HFFc6 (cell line): ENCODE results near the gene SLC41A3. TPM values are rescaled to one million over a fixed set of nuclear protein-coding genes. Genes with fewer than 3 reads are reported as not detected.

Source experiments
- DNase-seq: peaks from one replicate; pipeline ENCODE4 v3.0.0-alpha.2; 2018
- H3K27ac Mint-ChIP-seq: 2 replicates; pipeline ENCODE4 v1.8.0; 2020; ENCODE audit warnings: mild to moderate bottlenecking, mixed read lengths
- H3K27me3 Mint-ChIP-seq: 2 replicates; pipeline ENCODE4 v1.8.0; 2021; ENCODE audit warnings: mild to moderate bottlenecking, moderate library complexity, mixed read lengths; ENCODE audit not compliant: insufficient read depth
- H3K36me3 Mint-ChIP-seq: 2 replicates; pipeline ENCODE4 v1.8.0; 2021; ENCODE audit warnings: low read depth, mixed read lengths
- H3K4me1 Mint-ChIP-seq: 2 replicates; pipeline ENCODE4 v1.8.0; 2020; ENCODE audit warnings: low read depth, mixed read lengths
- H3K4me3 Mint-ChIP-seq: 2 replicates; pipeline ENCODE4 v1.8.0; 2020; ENCODE audit warnings: mild to moderate bottlenecking, moderate library complexity, mixed read lengths
- H3K9me3 Mint-ChIP-seq: 2 replicates; pipeline ENCODE4 v1.8.0; 2020; ENCODE audit warnings: mild to moderate bottlenecking, mixed read lengths
- total RNA-seq, 6 experiments: library from RNA; stranded (reverse); fragmentation: NEBNext Ultra II Directional; extraction: Animal tissue kit (Norgen Biotek cat#: 25700); gene quantifications; 2 replicates in 1 of 6; 3 replicates in 5 of 6; pipeline ENCODE4 v1.2.3, GENCODE V29; 2021
- TF ChIP-seq, protein P1 (sequence below): fragments of 200-600 bp; sonication (generic); IDR thresholded peaks from 2 replicates; pipeline ENCODE4 v1.5.0; 2021; ENCODE audit warnings: antibody characterized with exemption, mild to moderate bottlenecking

The SLC41A3 gene
- total RNA-seq, 6 experiments from 2014 or later = 41.6 to 54.8 (median 44.7) TPM

DNA sequence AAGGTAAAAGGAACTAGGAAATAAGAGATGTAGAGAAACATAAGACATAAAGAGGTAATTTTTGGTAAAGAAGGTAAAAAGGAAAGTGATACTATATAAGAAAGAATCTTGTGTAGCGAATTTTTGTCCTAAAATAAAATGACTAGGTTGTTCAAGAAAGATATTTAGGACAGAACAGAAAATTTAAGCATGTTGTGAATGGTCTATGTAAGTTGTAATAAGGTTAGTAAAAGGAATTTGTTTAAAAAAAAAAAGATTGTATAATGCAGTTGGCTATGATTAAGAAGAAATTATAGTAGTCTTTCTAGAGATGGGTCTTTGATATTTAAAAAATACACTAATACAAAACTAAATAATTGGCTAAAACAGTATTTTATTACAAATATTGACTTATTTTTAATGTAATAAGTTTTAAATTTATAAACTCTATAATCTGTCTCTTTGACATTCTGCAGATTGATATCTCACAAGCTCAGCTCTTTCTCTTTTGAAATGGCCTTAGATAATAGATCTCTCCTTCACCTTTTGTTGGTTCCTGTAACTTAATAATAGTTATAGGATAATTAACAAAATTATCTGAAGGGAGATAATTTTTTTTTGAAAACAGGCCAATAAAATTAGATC lies 3.7 kb upstream of the SLC41A3 start:
- H3K4me1 Mint-ChIP-seq = peaks cover 12% of the 10 kb centered on the region
- peaks cover 18% of the 10 kb centered on the region for H3K9me3 Mint-ChIP-seq
- TF ChIP-seq, protein P1, sequence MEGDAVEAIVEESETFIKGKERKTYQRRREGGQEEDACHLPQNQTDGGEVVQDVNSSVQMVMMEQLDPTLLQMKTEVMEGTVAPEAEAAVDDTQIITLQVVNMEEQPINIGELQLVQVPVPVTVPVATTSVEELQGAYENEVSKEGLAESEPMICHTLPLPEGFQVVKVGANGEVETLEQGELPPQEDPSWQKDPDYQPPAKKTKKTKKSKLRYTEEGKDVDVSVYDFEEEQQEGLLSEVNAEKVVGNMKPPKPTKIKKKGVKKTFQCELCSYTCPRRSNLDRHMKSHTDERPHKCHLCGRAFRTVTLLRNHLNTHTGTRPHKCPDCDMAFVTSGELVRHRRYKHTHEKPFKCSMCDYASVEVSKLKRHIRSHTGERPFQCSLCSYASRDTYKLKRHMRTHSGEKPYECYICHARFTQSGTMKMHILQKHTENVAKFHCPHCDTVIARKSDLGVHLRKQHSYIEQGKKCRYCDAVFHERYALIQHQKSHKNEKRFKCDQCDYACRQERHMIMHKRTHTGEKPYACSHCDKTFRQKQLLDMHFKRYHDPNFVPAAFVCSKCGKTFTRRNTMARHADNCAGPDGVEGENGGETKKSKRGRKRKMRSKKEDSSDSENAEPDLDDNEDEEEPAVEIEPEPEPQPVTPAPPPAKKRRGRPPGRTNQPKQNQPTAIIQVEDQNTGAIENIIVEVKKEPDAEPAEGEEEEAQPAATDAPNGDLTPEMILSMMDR = no peak
- H3K4me3 Mint-ChIP-seq = no peak overlapping the region
- no peak overlapping the region for H3K27ac Mint-ChIP-seq
- peaks cover 12% of the 10 kb centered on the region for H3K27me3 Mint-ChIP-seq
- DNase-seq = no peak
- peaks cover 18% of the 10 kb centered on the region for H3K36me3 Mint-ChIP-seq

DNA sequence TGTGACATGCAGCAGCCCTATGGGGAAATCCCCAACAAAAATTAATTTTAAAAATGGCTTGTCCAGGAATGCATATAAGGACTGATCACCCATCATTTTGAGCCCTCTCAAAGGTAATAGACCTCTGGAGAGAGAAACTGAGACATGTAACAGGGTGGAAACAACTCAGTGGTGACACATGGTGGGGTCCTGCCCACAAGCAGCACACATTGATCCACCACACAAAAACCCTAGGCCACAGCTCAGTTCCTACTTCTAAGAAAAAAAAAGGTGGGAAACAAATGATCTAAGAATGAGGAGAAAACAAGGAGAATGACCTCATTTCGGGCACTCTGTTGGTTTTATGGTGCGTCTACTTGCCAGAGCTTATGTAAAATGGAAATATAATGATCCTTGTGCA lies 1.9 kb upstream of the SLC41A3 start:
- DNase-seq = no peak
- peaks cover 23% of the 10 kb centered on the region for H3K4me1 Mint-ChIP-seq
- H3K4me3 Mint-ChIP-seq = no peak overlapping the region
- peaks cover 4% of the 10 kb centered on the region for H3K36me3 Mint-ChIP-seq
- H3K9me3 Mint-ChIP-seq = no peaks in the 10 kb centered on the region; the same call in 1 of the 2 replicates
- H3K27me3 Mint-ChIP-seq = peaks cover 1% of the 10 kb centered on the region; the same call in 1 of the 2 replicates
- TF ChIP-seq, protein P1 = no peak
- H3K27ac Mint-ChIP-seq = no peak overlapping the region

DNA sequence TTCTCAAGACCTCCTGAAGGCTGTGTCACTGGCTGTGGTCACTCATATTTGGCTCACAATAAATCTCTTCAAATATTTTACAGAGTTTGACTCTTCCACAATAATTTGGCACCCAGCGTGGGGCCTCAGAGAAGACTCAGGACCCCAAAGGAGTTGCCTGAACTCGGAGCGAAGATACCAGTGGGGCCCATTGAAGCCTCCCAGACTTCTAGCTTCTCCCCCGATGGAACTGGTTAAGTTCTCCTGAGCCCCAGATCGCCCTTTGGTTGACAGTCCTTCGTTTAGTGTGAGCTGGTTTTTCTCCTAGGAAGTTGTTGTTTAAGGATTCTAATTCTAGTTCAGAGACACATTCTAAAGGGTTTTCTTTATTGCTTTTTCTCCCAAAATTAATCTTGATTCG lies 1.4 kb upstream of the SLC41A3 start:
- Mint-ChIP-seq H3K4me1 (peaks cover 24% of the 10 kb centered on the region), H3K4me3 (peak overlapping the region; percentile 83), H3K9me3 (no peaks in the 10 kb centered on the region; the same call in 1 of the 2 replicates), H3K36me3 (peaks cover 5% of the 10 kb centered on the region), H3K27ac (no peak overlapping the region), H3K27me3 (no peaks in the 10 kb centered on the region)
- TF ChIP-seq, protein P1 = no peak
- DNase-seq = no peak

DNA sequence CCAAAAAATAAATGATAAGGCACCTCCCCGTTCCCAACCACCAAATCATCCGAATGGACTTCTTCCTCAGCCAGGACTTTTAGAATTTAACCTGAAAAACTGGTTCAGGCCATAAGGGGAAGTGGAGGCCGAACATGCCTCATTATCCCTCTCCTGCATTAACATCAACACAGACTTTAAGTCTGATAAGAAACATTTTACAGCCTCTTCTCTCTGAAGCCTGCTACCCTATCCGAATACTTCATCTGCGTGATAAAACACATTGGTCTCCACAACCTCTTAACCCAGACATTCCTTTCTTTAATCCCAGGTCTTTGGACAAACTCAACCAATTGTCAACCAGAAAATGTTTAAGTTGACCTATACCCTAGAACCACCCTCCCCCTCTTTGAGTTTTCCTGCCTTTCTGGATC lies 850 bp upstream of the SLC41A3 start:
- DNase-seq = no peak
- peak overlapping the region; percentile 83 for H3K4me3 Mint-ChIP-seq
- peak overlapping the region; percentile 49; the same call in 1 of the 2 replicates for H3K27ac Mint-ChIP-seq
- H3K27me3 Mint-ChIP-seq = no peaks in the 10 kb centered on the region
- H3K36me3 Mint-ChIP-seq = peaks cover 10% of the 10 kb centered on the region
- TF ChIP-seq, protein P1 = no peak
- peaks cover 24% of the 10 kb centered on the region for H3K4me1 Mint-ChIP-seq
- H3K9me3 Mint-ChIP-seq = no peaks in the 10 kb centered on the region; the same call in 1 of the 2 replicates

DNA sequence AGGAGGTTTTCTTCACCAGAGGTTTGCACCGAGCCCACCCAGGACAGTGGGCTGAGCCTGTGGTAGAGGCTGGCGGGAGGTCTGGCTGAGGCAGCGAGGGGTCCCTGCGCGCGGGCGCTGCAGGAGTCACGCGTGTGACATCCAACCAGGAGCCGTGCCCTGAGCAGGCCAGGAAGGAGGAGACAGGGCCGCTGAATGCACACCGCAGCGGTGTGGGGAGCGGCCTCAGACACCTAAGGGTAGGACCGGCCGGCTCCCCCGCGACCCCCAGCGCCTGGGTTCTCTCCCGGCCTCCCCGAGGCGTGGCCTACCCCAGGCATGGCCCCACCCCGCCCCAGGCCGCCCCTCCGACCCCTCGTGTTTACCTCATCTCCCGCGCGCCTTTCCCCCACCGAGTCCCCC lies 412 bp downstream of the SLC41A3 start:
- Mint-ChIP-seq H3K4me1 (peaks cover 24% of the 10 kb centered on the region), H3K36me3 (peaks cover 17% of the 10 kb centered on the region), H3K9me3 (no peaks in the 10 kb centered on the region; the same call in 1 of the 2 replicates), H3K27me3 (no peaks in the 10 kb centered on the region), H3K27ac (peak overlapping the region; percentile 60), H3K4me3 (peak overlapping the region; percentile 89)
- DNase-seq = peak; percentile 13
- TF ChIP-seq, protein P1 = no peak
